GOT3 (cell line): Measurements from ENCODE around the gene NCK2.

Source experiments
- DNase-seq: peaks from one replicate; lab custom pipeline; 2025; ENCODE audit warnings: mixed read lengths; lab: John Stamatoyannopoulos, UW

Gene NCK2

GRCh38 chr2:105793196-105793975, 48.7 kb downstream of the NCK2 start:
- no peak for DNase-seq

GRCh38 chr2:105794926-105795574, 50.3 kb downstream of the NCK2 start:
- no peak for DNase-seq

GRCh38 chr2:105795575-105795934, 50.8 kb downstream of the NCK2 start:
- no peak for DNase-seq

GRCh38 chr2:105796131-105796638, 51.5 kb downstream of the NCK2 start:
- DNase-seq: no peak

- no peak for DNase-seq
These were observed 52.1 kb downstream of the NCK2 start for GRCh38 chr2:105796791-105797190.

- no peak for DNase-seq
These were observed 52.6 kb downstream of the NCK2 start for GRCh38 chr2:105797298-105797819.

- no peak for DNase-seq
These were observed 53.9 kb downstream of the NCK2 start for GRCh38 chr2:105798595-105798994.

- no peak for DNase-seq
These were observed 55.5 kb downstream of the NCK2 start for GRCh38 chr2:105800036-105800713.

GRCh38 chr2:105800953-105801635, 56.4 kb downstream of the NCK2 start:
- DNase-seq: no peak

- no peak for DNase-seq
These were observed 57.2 kb downstream of the NCK2 start for GRCh38 chr2:105801961-105802360.

GRCh38 chr2:105802587-105802986, 57.9 kb downstream of the NCK2 start:
- DNase-seq: no peak

- no peak for DNase-seq
These were observed 58.6 kb downstream of the NCK2 start for GRCh38 chr2:105803337-105803736.

GRCh38 chr2:105803773-105804172, 59.1 kb downstream of the NCK2 start:
- DNase-seq: no peak

GRCh38 chr2:105804266-105804665, 59.6 kb downstream of the NCK2 start:
- no peak for DNase-seq

GRCh38 chr2:105806996-105807395, 62.3 kb downstream of the NCK2 start:
- DNase-seq: no peak

GRCh38 chr2:105808423-105809096, 63.8 kb downstream of the NCK2 start:
- DNase-seq: no peak

- no peak for DNase-seq
These were observed 64.4 kb downstream of the NCK2 start for GRCh38 chr2:105809097-105809473.

- DNase-seq: no peak
These were observed 65.0 kb downstream of the NCK2 start for GRCh38 chr2:105809723-105810122.

- no peak for DNase-seq
These were observed 67.7 kb downstream of the NCK2 start for GRCh38 chr2:105812180-105813044.

- no peak for DNase-seq
These were observed 68.3 kb downstream of the NCK2 start for GRCh38 chr2:105813045-105813315.

GRCh38 chr2:105813405-105813804, 68.7 kb downstream of the NCK2 start:
- no peak for DNase-seq
